K562 (cell line): ENCODE data around the gene EIF2AK3. TPM values are rescaled to one million over a fixed set of nuclear protein-coding genes. Genes with fewer than 3 reads are reported as not detected.

ENCODE experiments used
- NRF1 ChIP-seq, 2 experiments: fragments of 450-650 bp; IDR thresholded peaks in 1 of 2; conservative IDR thresholded peaks in 1 of 2; 2 replicates each; pipeline ENCODE4 v1.6.1; 2014; ENCODE audit warnings: mild to moderate bottlenecking in 2 of 2
- POU5F1 ChIP-seq: fragments of 150-350 bp; IDR thresholded peaks from 2 replicates; pipeline ENCODE4 v1.6.1; 2014; ENCODE audit warnings: borderline replicate concordance, low read length, low read depth, mild to moderate bottlenecking; ENCODE audit not compliant: partially characterized antibody
- polyA plus RNA-seq, 8 experiments: library from polyadenylated mRNA; depleted of rRNA in 4 of 8; stranded (reverse) in 5 of 8; unstranded in 3 of 8; fragments of >200 nt; fragmentation: Nextera tagmentation in 2 of 8; fragmentation: Illumina TruSeq in 1 of 8; extraction: Ambion mirVana in 2 of 8; extraction: Trizol in 1 of 8; gene quantifications; 2 replicates each; pipeline versions ENCODE4 v1.2.1 to v1.2.3, GENCODE V29; 2011 to 2014; ENCODE audit warnings: inconsistent platforms in 1 of 8, missing spikeins in 1 of 8
- total RNA-seq, 7 experiments: library from RNA; depleted of rRNA in 6 of 7; stranded (reverse); fragments of >200 nt in 6 of 7; fragmentation: Illumina TruSeq in 2 of 7; extraction: Trizol in 2 of 7; gene quantifications; 2 replicates each; pipeline versions ENCODE4 v1.2.1 to v1.2.3, GENCODE V29; 2011 to 2021; ENCODE audit warnings: low replicate concordance in 1 of 7
- TF ChIP-seq, protein P1 (sequence below), 2 experiments: fragments of 450-650 bp; formaldehyde crosslinking in 1 of 2; IDR thresholded peaks; 2 replicates each; pipeline versions ENCODE4 v1.4.0 to v1.6.1; 2014 to 2020; ENCODE audit warnings: mild to moderate bottlenecking in 2 of 2, borderline replicate concordance in 1 of 2, low read depth in 1 of 2
- TF ChIP-seq, protein P2 (sequence below): IDR thresholded peaks from 3 replicates; pipeline ENCODE4 v1.6.1; 2011; ENCODE audit warnings: borderline replicate concordance, mild to moderate bottlenecking; ENCODE audit not compliant: insufficient read length, insufficient read depth

The EIF2AK3 gene
- total and polyA plus RNA-seq, 9 of the 15 experiments (the other 6 are each of a cell fraction or from before 2014, with no cell fraction given): 1.7 to 11.6 (median 7.4) TPM

DNA sequence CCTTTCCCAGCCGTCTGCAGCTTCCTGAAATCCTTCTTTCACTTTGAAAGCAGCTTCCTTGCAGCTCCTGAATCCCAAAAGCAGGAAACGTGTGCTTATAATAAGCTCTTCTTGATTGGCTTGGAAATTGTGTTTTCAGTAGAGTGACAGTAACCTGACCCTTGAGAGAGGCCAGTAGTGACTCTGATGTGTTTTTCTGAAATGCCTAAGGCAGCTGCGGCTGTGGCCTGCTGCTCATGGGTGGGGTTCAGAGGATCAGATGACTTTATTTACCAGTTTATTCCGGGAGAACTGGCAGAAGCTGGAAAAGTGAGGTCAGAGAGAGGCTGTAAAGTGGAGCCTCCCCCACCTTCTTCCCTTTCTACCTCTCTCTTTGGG is 32.3 kb upstream of the EIF2AK3 start (continued):
- TF ChIP-seq, protein P1, sequence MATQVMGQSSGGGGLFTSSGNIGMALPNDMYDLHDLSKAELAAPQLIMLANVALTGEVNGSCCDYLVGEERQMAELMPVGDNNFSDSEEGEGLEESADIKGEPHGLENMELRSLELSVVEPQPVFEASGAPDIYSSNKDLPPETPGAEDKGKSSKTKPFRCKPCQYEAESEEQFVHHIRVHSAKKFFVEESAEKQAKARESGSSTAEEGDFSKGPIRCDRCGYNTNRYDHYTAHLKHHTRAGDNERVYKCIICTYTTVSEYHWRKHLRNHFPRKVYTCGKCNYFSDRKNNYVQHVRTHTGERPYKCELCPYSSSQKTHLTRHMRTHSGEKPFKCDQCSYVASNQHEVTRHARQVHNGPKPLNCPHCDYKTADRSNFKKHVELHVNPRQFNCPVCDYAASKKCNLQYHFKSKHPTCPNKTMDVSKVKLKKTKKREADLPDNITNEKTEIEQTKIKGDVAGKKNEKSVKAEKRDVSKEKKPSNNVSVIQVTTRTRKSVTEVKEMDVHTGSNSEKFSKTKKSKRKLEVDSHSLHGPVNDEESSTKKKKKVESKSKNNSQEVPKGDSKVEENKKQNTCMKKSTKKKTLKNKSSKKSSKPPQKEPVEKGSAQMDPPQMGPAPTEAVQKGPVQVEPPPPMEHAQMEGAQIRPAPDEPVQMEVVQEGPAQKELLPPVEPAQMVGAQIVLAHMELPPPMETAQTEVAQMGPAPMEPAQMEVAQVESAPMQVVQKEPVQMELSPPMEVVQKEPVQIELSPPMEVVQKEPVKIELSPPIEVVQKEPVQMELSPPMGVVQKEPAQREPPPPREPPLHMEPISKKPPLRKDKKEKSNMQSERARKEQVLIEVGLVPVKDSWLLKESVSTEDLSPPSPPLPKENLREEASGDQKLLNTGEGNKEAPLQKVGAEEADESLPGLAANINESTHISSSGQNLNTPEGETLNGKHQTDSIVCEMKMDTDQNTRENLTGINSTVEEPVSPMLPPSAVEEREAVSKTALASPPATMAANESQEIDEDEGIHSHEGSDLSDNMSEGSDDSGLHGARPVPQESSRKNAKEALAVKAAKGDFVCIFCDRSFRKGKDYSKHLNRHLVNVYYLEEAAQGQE (IDR thresholded peaks at IDR 0.05; ENCODE audit: borderline replicate concordance): peak; percentile 91
- TF ChIP-seq, protein P1 (CRISPR knock-in tag; IDR thresholded peaks at IDR 0.05; ENCODE audit: low read depth): no peak
- TF ChIP-seq, protein P2, sequence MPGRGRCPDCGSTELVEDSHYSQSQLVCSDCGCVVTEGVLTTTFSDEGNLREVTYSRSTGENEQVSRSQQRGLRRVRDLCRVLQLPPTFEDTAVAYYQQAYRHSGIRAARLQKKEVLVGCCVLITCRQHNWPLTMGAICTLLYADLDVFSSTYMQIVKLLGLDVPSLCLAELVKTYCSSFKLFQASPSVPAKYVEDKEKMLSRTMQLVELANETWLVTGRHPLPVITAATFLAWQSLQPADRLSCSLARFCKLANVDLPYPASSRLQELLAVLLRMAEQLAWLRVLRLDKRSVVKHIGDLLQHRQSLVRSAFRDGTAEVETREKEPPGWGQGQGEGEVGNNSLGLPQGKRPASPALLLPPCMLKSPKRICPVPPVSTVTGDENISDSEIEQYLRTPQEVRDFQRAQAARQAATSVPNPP: no peak
- no peak for TF ChIP-seq POU5F1
- TF ChIP-seq NRF1 (conservative IDR thresholded peaks at IDR 0.05 in 1 of 2, IDR thresholded peaks at IDR 0.05 in 1 of 2): peak in 1 of 2 experiments; percentile 21; a peak in 1 of 4 replicates
- TF ChIP-seq, all 486 proteins: peak for 7
